Neutrophil (primary cell): ENCODE measurements around the gene RPS3.

ENCODE experiments used
- H3K27ac ChIP-seq: fragments of 200-600 bp; sonication (generic); 2 replicates; pipeline ENCODE4 v1.5.1; 2016; ENCODE audit warnings: mild to moderate bottlenecking, moderate library complexity
- H3K27me3 ChIP-seq: fragments of 200-600 bp; sonication (generic); 2 replicates; pipeline ENCODE4 v1.6.0; 2016; ENCODE audit warnings: mild to moderate bottlenecking
- H3K36me3 ChIP-seq: fragments of 200-600 bp; sonication (generic); 2 replicates; pipeline ENCODE4 v1.5.1; 2017
- H3K4me1 ChIP-seq, 2 experiments: fragments of 200-600 bp in 1 of 2; sonication (generic) in 1 of 2; 1 replicate in 1 of 2; 2 replicates in 1 of 2; pipeline versions ENCODE4 v1.5.1 to v1.6.1; 2013 to 2016; ENCODE audit warnings: low read depth in 1 of 2, low read length in 1 of 2, mild to moderate bottlenecking in 1 of 2, moderate library complexity in 1 of 2; ENCODE audit not compliant: control insufficient read depth in 1 of 2, insufficient read depth in 1 of 2
- H3K4me3 ChIP-seq, 2 experiments: fragments of 200-600 bp in 1 of 2; sonication (generic) in 1 of 2; 1 replicate in 1 of 2; 2 replicates in 1 of 2; pipeline ENCODE4 v1.5.1; 2013 to 2016; ENCODE audit warnings: low read depth in 1 of 2, low read length in 1 of 2, mild to moderate bottlenecking in 1 of 2, moderate library complexity in 1 of 2
- H3K9me3 ChIP-seq: fragments of 200-600 bp; sonication (generic); 2 replicates; pipeline ENCODE4 v1.5.1; 2016
- CTCF ChIP-seq: fragments of 200-600 bp; sonication (generic); IDR thresholded peaks from 2 replicates; pipeline ENCODE4 v1.5.1; 2016; ENCODE audit warnings: antibody characterized with exemption

RPS3 gene

GRCh38 chr11:75453916-75454655, 54.8 kb downstream of the RPS3 start:
- H3K4me1 ChIP-seq: no peaks in the 10 kb centered on the region
- H3K9me3 ChIP-seq: no peaks in the 10 kb centered on the region
- no peaks in the 10 kb centered on the region for H3K36me3 ChIP-seq
- H3K27me3 ChIP-seq: no peaks in the 10 kb centered on the region
- TF ChIP-seq CTCF: no peak
- H3K27ac ChIP-seq: no peak overlapping the region
- no peak overlapping the region for H3K4me3 ChIP-seq

- no peak for TF ChIP-seq CTCF
- H3K9me3 ChIP-seq: no peaks in the 10 kb centered on the region
- no peaks in the 10 kb centered on the region for H3K27me3 ChIP-seq
- no peak overlapping the region for H3K27ac ChIP-seq
- H3K36me3 ChIP-seq: no peaks in the 10 kb centered on the region
- H3K4me3 ChIP-seq: no peak overlapping the region
- H3K4me1 ChIP-seq: no peaks in the 10 kb centered on the region
These were observed 55.7 kb downstream of the RPS3 start for GRCh38 chr11:75454987-75455386.
